PC-3 (cell line): Measurements from ENCODE around the gene UGT2B10. TPM values are rescaled to one million over a fixed set of nuclear protein-coding genes. Genes with fewer than 3 reads are reported as not detected.

Experiments
- ATAC-seq: fragments of 200-7000 bp; cut with Tn5 transposase; 2 replicates; pipeline ENCODE4 v1.9.1; 2020; ENCODE audit warnings: mild to moderate bottlenecking, moderate library complexity
- BruUV-seq: library from RNA; stranded (reverse); fragments of 400-500 nt; replicated peaks from 2 replicates; lab custom pipeline; 2021; lab: Mats Ljungman, UMichigan
- CTCF ChIA-PET: fragments of 300-600 bp; sonication (Branson Sonifier 250); formaldehyde crosslinking; loops from one replicate; lab custom pipeline; 2022; ENCODE audit warnings: antibody characterized with exemption; lab: Charles Lee
- POLR2A ChIA-PET: fragments of 300-600 bp; sonication (Branson Sonifier 250); formaldehyde crosslinking; loops from one replicate; lab custom pipeline; 2022; ENCODE audit warnings: antibody characterized with exemption; ENCODE audit not compliant: unreplicated experiment; lab: Charles Lee
- DNase-seq: peaks from one replicate; pipeline ENCODE4 v3.0.0-alpha.2; 2015
- H2AFZ ChIP-seq: fragments of 300-600 bp; sonication (generic); 2 replicates; pipeline ENCODE4 v1.6.0; 2016; ENCODE audit warnings: antibody characterized with exemption, low read length
- H3F3A ChIP-seq: fragments of 300-600 bp; sonication (generic); one replicate; pipeline ENCODE4 v1.6.0; 2017; ENCODE audit warnings: antibody characterized with exemption, low read length, control low read depth, mild to moderate bottlenecking; ENCODE audit not compliant: unreplicated experiment
- H3K27ac ChIP-seq: fragments of 300-600 bp; sonication (generic); 2 replicates; pipeline ENCODE4 v1.5.1; 2016; ENCODE audit warnings: mild to moderate bottlenecking, low read length
- H3K27me3 ChIP-seq: fragments of 300-600 bp; sonication (generic); 2 replicates; pipeline ENCODE4 v1.6.1; 2016; ENCODE audit warnings: low read length, mixed read lengths
- H3K36me3 ChIP-seq: fragments of 300-600 bp; sonication (generic); 2 replicates; pipeline ENCODE4 v1.6.1; 2016; ENCODE audit warnings: low read depth, mixed run types, low read length, mixed read lengths
- H3K4me1 ChIP-seq: fragments of 300-600 bp; sonication (generic); 2 replicates; pipeline ENCODE4 v1.5.1; 2016; ENCODE audit warnings: low read length; ENCODE audit not compliant: insufficient read depth
- H3K4me2 ChIP-seq: fragments of 300-600 bp; sonication (generic); 2 replicates; pipeline ENCODE4 v1.6.0; 2016; ENCODE audit warnings: low read length
- H3K4me3 ChIP-seq: fragments of 300-600 bp; sonication (generic); 2 replicates; pipeline ENCODE4 v1.5.1; 2016; ENCODE audit warnings: mild to moderate bottlenecking, low read length, mixed read lengths
- H3K79me2 ChIP-seq: fragments of 300-600 bp; sonication (generic); 2 replicates; pipeline ENCODE4 v1.6.1; 2017; ENCODE audit warnings: low read length, mixed read lengths
- H3K9ac ChIP-seq: fragments of 300-600 bp; sonication (generic); 2 replicates; pipeline ENCODE4 v1.6.0; 2016; ENCODE audit warnings: mild to moderate bottlenecking, low read length
- H3K9me2 ChIP-seq: fragments of 300-600 bp; sonication (generic); replicated peaks from 2 replicates; pipeline ENCODE4 v1.6.1; 2016; ENCODE audit warnings: mixed run types, low read length, mixed read lengths
- H3K9me3 ChIP-seq: fragments of 300-600 bp; sonication (generic); 2 replicates; pipeline ENCODE4 v1.6.1; 2016; ENCODE audit warnings: low read length, mixed read lengths
- H4K20me1 ChIP-seq: fragments of 300-600 bp; sonication (generic); 2 replicates; pipeline ENCODE4 v1.6.1; 2016; ENCODE audit warnings: low read length, mixed read lengths
- CTCF ChIP-seq: fragments of 300-600 bp; sonication (generic); conservative IDR thresholded peaks from 2 replicates; pipeline ENCODE4 v1.5.1; 2017; ENCODE audit warnings: antibody characterized with exemption, low read depth, mild to moderate bottlenecking, low read length
- EZH2 ChIP-seq: fragments of 300-600 bp; sonication (generic); IDR thresholded peaks from one replicate; pipeline ENCODE4 v1.6.1; 2017; ENCODE audit warnings: antibody characterized with exemption, mild to moderate bottlenecking, low read length; ENCODE audit not compliant: unreplicated experiment
- EZH2phosphoT487 ChIP-seq: fragments of 300-600 bp; sonication (generic); IDR thresholded peaks from 2 replicates; pipeline ENCODE4 v1.6.1; 2018; ENCODE audit warnings: mild to moderate bottlenecking, antibody characterized with exemption, low read length, borderline replicate concordance
- intact Hi-C: fragments of 100-400 bp; cut with micrococcal nuclease; formaldehyde crosslinking; loops from 2 replicates; pipeline ENCODE4 v1.9.0; 2023
- total RNA-seq: library from RNA; depleted of rRNA; stranded (reverse); fragments of >200 nt; gene quantifications from 2 replicates; pipeline ENCODE4 v1.2.3, GENCODE V29; 2014

UGT2B10 gene
- total RNA-seq, 1 experiment from 2014 or later: not detected

GRCh38 chr4:68871809-68872642 lies 56.2 kb downstream of the UGT2B10 start:
- Histone ChIP-seq H3K9ac (no peak overlapping the region), H3K27ac (no peak overlapping the region), H3K36me3 (no peaks in the 10 kb centered on the region), H3K79me2 (no peaks in the 10 kb centered on the region), H3K4me1 (peaks cover 25% of the 10 kb centered on the region), H4K20me1 (no peaks in the 10 kb centered on the region), H3K4me3 (no peak overlapping the region), H3K9me3 (no peaks in the 10 kb centered on the region), H2AFZ (no peak overlapping the region), H3K27me3 (no peaks in the 10 kb centered on the region), H3K9me2 (no peaks in the 10 kb centered on the region), H3K4me2 (no peak overlapping the region), H3F3A (no peaks in the 10 kb centered on the region)
- ATAC-seq: peak; percentile 56; the same call in 1 of the 2 replicates
- CTCF ChIA-PET: no interaction called here
- TF ChIP-seq EZH2phosphoT487 (no peak), CTCF (no peak), EZH2 (no peak)
- POLR2A ChIA-PET: no interaction called here
- DNase-seq: peak; percentile 31
- intact Hi-C loops: loop anchor here (5.0 kb wide), 1 partner anchor 225 kb away; the partner anchor contains the start of gene UGT2B7
- BruUV-seq: no TSS peak

GRCh38 chr4:68872643-68873502 lies 57.1 kb downstream of the UGT2B10 start:
- ChIA-PET CTCF (no interaction called here), POLR2A (no interaction called here)
- intact Hi-C loops: loop anchor here (5.0 kb wide), 1 partner anchor 224 kb away; the partner anchor contains the start of gene UGT2B7
- no peak for TF ChIP-seq EZH2phosphoT487
- no peaks in the 10 kb centered on the region for H3K79me2 ChIP-seq
- no TSS peak for BruUV-seq
- H2AFZ ChIP-seq: no peak overlapping the region
- H3K4me3 ChIP-seq: no peak overlapping the region
- no peaks in the 10 kb centered on the region for H4K20me1 ChIP-seq
- no peaks in the 10 kb centered on the region for H3K9me2 ChIP-seq
- no peak overlapping the region for H3K9ac ChIP-seq
- H3K4me1 ChIP-seq: peaks cover 25% of the 10 kb centered on the region
- no peak overlapping the region for H3K27ac ChIP-seq
- no peaks in the 10 kb centered on the region for H3K9me3 ChIP-seq
- H3K36me3 ChIP-seq: no peaks in the 10 kb centered on the region
- ATAC-seq (no peak), DNase-seq (peak; percentile 22)
- no peak overlapping the region for H3K4me2 ChIP-seq
- H3K27me3 ChIP-seq: no peaks in the 10 kb centered on the region
- no peaks in the 10 kb centered on the region for H3F3A ChIP-seq

GRCh38 chr4:68874507-68874906 lies 58.7 kb downstream of the UGT2B10 start:
- DNase-seq (peak; percentile 81), ATAC-seq (peak; percentile 70)
- no peak for TF ChIP-seq CTCF
- no peak for TF ChIP-seq EZH2
- no peak for TF ChIP-seq EZH2phosphoT487
- intact Hi-C loops: loop anchor here (2.0 to 5.0 kb wide), 2 partner anchors 78 to 223 kb away; partner anchors contain the start of gene UGT2B7
- POLR2A ChIA-PET: no interaction called here
- Histone ChIP-seq H3K27me3 (no peaks in the 10 kb centered on the region), H3K9me2 (no peaks in the 10 kb centered on the region), H3K4me1 (peaks cover 25% of the 10 kb centered on the region), H3K79me2 (no peaks in the 10 kb centered on the region), H3K4me2 (no peak overlapping the region), H3F3A (no peaks in the 10 kb centered on the region), H2AFZ (no peak overlapping the region), H3K4me3 (no peak overlapping the region), H3K27ac (peak overlapping the region; percentile 7; the same call in 1 of the 2 replicates), H3K9me3 (no peaks in the 10 kb centered on the region), H3K36me3 (no peaks in the 10 kb centered on the region), H3K9ac (no peak overlapping the region), H4K20me1 (no peaks in the 10 kb centered on the region)
- CTCF ChIA-PET: no interaction called here
- no TSS peak for BruUV-seq
